MCF 10A (cell line): ENCODE data around the gene PCSK6. TPM values are rescaled to one million over a fixed set of nuclear protein-coding genes. Genes with fewer than 3 reads are reported as not detected.

Experiments used
- BruUV-seq: library from RNA; stranded (reverse); fragments of 400-500 nt; replicated peaks from 2 replicates; lab custom pipeline; 2021; lab: Mats Ljungman, UMichigan
- CTCF ChIA-PET: fragments of 300-600 bp; sonication (Branson Sonifier 250); formaldehyde crosslinking; extraction: SDS; loops from one replicate; lab custom pipeline; 2021; ENCODE audit warnings: antibody characterized with exemption, inconsistent platforms; lab: Yijun Ruan, JAX
- POLR2A ChIA-PET: fragments of 300-600, 350-650 bp; sonication (Branson Sonifier 250); formaldehyde crosslinking; extraction: SDS; loops from one replicate; lab custom pipeline; 2020; ENCODE audit warnings: antibody characterized with exemption, inconsistent platforms; lab: Yijun Ruan, JAX
- DNase-seq: peaks from one replicate; pipeline ENCODE4 v3.0.0-alpha.2; 2018; ENCODE audit not compliant: unreplicated experiment
- H3K27ac Mint-ChIP-seq: one replicate; pipeline ENCODE4 v1.8.0; 2022; ENCODE audit warnings: mild to moderate bottlenecking, low read depth, mixed read lengths; ENCODE audit not compliant: unreplicated experiment
- H3K27me3 Mint-ChIP-seq: one replicate; pipeline ENCODE4 v1.8.0; 2022; ENCODE audit warnings: mixed read lengths; ENCODE audit not compliant: insufficient read depth, unreplicated experiment
- H3K36me3 Mint-ChIP-seq: one replicate; pipeline ENCODE4 v1.8.0; 2022; ENCODE audit warnings: mild to moderate bottlenecking, moderate library complexity, mixed read lengths; ENCODE audit not compliant: insufficient read depth, unreplicated experiment
- H3K4me1 Mint-ChIP-seq: one replicate; pipeline ENCODE4 v1.8.0; 2022; ENCODE audit warnings: mixed read lengths; ENCODE audit not compliant: insufficient read depth, unreplicated experiment
- H3K4me3 Mint-ChIP-seq: one replicate; pipeline ENCODE4 v1.8.0; 2022; ENCODE audit warnings: mild to moderate bottlenecking, moderate library complexity, mixed read lengths; ENCODE audit not compliant: unreplicated experiment
- H3K9me3 Mint-ChIP-seq: one replicate; pipeline ENCODE4 v1.8.0; 2022; ENCODE audit warnings: mixed read lengths; ENCODE audit not compliant: unreplicated experiment
- intact Hi-C: fragments of 100-400 bp; cut with micrococcal nuclease; formaldehyde crosslinking; loops from 2 replicates; pipeline ENCODE4 v1.14.1; 2022
- total RNA-seq: library from RNA; stranded (reverse); gene quantifications from 2 replicates; pipeline ENCODE4 v1.2.3, GENCODE V29; 2022
- TF ChIP-seq, protein P1 (sequence below): fragments of 200-600 bp; IDR thresholded peaks from one replicate; pipeline ENCODE4 v1.8.0; 2022; ENCODE audit warnings: antibody characterized with exemption, mild to moderate bottlenecking; ENCODE audit not compliant: unreplicated experiment

PCSK6 gene
- total RNA-seq, 1 experiment from 2014 or later, result 30.8 TPM

DNA sequence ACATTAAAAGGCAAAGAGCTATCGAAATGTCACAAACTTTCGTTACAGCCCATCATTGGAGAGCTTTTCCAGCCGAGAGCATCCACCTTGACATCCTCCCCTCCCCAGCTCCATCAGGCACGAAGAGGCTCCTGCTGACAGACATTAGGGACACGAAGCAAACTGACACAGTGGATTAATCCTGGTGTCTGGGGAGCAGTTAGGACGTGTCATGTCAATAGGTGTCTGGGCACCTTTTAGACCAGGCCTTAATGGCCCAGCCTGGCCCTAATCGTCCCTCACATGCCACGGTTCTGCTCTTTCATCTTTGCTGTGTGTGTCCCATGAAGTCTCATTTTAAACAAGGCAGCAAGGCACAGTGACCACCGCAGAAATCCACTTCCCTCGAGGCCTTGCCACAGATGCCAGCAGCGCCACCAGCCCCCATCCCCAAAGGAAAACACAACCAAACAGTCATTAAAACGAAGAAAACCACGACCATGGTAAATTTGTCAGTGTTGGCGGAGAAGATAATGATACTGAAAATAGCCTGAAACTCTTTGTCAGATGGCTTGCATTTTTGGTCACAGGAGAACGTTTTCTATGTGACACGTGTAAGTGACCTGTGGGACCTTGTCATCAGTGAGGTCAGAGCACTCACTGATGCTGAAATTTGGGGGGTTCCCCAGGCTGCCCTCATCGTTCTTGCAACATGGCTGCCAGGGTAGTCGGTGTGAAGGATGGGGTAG is 16.3 kb upstream of the PCSK6 start:
- TF ChIP-seq, protein P1, sequence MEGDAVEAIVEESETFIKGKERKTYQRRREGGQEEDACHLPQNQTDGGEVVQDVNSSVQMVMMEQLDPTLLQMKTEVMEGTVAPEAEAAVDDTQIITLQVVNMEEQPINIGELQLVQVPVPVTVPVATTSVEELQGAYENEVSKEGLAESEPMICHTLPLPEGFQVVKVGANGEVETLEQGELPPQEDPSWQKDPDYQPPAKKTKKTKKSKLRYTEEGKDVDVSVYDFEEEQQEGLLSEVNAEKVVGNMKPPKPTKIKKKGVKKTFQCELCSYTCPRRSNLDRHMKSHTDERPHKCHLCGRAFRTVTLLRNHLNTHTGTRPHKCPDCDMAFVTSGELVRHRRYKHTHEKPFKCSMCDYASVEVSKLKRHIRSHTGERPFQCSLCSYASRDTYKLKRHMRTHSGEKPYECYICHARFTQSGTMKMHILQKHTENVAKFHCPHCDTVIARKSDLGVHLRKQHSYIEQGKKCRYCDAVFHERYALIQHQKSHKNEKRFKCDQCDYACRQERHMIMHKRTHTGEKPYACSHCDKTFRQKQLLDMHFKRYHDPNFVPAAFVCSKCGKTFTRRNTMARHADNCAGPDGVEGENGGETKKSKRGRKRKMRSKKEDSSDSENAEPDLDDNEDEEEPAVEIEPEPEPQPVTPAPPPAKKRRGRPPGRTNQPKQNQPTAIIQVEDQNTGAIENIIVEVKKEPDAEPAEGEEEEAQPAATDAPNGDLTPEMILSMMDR, result no peak
- BruUV-seq, result no TSS peak
- POLR2A ChIA-PET, result no interaction called here
- no peaks in the 10 kb centered on the region for H3K27me3 Mint-ChIP-seq
- H3K27ac Mint-ChIP-seq, result no peak overlapping the region
- no peaks in the 10 kb centered on the region for H3K36me3 Mint-ChIP-seq
- H3K4me1 Mint-ChIP-seq, result peaks cover 6% of the 10 kb centered on the region
- intact Hi-C loops, result no loop called here
- CTCF ChIA-PET, result no interaction called here
- no peaks in the 10 kb centered on the region for H3K9me3 Mint-ChIP-seq
- H3K4me3 Mint-ChIP-seq, result no peak overlapping the region
- DNase-seq, result no peak

DNA sequence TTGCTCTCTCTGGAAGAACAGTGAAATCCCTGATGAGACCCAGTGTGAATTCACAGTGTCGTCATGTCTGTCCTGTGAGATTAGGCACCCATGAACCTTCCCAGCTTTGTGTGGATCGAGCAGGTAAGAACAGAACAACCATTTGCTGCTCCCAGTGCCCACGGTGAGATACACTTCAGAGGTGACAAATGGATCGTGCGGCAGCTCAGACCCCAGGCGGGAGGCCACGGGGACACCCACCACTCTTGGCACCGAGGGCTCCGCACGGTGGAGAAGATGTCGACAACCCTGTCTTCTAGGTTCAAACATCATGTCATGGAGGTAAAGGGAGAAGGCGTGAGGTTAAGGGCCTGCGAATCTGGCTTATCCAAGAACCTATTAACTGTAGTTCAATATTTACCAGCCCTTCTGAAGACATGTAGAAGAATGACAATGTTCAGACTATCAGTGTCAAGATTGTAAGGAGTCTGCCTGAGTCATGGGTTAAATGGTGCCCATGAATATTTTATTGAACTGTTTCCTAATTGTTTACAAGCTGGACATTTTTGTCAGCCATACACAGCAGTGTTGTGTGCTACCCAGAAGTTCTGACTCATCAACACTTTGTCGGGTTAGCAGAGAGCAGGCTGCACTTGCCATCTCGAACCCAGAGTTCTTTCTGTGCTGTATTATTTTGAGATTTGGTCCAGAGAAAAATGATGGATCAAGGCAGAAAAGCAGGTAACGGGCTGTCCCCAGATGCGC is 15.5 kb upstream of the PCSK6 start:
- peak; percentile 33 for DNase-seq
- H3K36me3 Mint-ChIP-seq, result peaks cover 5% of the 10 kb centered on the region
- no peak overlapping the region for H3K4me3 Mint-ChIP-seq
- ChIA-PET POLR2A (no interaction called here), CTCF (no interaction called here)
- TF ChIP-seq, protein P1, result no peak
- no TSS peak for BruUV-seq
- peaks cover 6% of the 10 kb centered on the region for H3K4me1 Mint-ChIP-seq
- no peaks in the 10 kb centered on the region for H3K27me3 Mint-ChIP-seq
- intact Hi-C loops, result loop anchor here (5.0 kb wide), 1 partner anchor 208 kb away; the partner anchor contains the start of gene SNRPA1
- H3K9me3 Mint-ChIP-seq, result no peaks in the 10 kb centered on the region
- no peak overlapping the region for H3K27ac Mint-ChIP-seq

DNA sequence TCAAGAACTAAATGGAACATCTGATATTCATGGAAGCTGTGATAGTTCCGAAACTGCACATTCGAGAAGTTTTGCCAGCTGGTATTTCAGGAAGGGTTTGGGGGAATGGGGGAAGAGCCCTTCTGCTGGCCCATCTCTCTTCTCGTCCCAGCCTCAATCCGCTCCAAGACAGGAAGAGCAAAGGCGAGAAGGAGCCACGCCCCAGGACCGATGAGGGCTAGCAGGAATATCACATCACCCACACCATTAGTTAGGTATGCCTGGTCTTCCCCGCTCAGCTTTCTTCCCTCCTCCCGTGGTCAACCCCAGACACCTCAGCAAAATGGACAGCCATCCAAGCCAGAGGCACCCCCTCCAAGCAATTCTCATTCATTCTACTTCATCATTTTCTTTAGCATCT is 14.9 kb upstream of the PCSK6 start:
- CTCF ChIA-PET, result no interaction called here
- H3K36me3 Mint-ChIP-seq, result peaks cover 5% of the 10 kb centered on the region
- H3K4me1 Mint-ChIP-seq, result peaks cover 8% of the 10 kb centered on the region
- no peak overlapping the region for H3K4me3 Mint-ChIP-seq
- no peak for DNase-seq
- H3K27me3 Mint-ChIP-seq, result no peaks in the 10 kb centered on the region
- no peaks in the 10 kb centered on the region for H3K9me3 Mint-ChIP-seq
- intact Hi-C loops, result loop anchor here (5.0 kb wide), 1 partner anchor 207 kb away; the partner anchor contains the start of gene SNRPA1
- TF ChIP-seq, protein P1, result no peak
- H3K27ac Mint-ChIP-seq, result no peak overlapping the region
- POLR2A ChIA-PET, result no interaction called here
- no TSS peak for BruUV-seq

DNA sequence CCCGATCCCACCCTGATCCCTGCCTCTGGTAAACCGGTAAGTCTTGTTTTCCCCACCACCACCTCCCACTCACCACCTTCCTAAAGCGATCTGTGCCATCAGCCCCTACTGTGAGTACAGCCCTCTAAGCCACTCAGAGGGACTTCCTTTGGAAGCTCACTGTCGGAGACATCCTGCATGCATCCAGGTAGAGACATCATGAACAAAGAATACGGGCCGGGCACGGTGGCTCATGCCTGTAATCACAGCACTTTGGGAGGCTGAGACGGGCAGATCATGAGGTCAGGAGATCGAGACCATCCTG is 13.7 kb upstream of the PCSK6 start:
- ChIA-PET POLR2A (no interaction called here), CTCF (no interaction called here)
- DNase-seq, result no peak
- no TSS peak for BruUV-seq
- Mint-ChIP-seq H3K4me1 (peaks cover 14% of the 10 kb centered on the region), H3K36me3 (peaks cover 5% of the 10 kb centered on the region), H3K4me3 (no peak overlapping the region), H3K27me3 (no peaks in the 10 kb centered on the region), H3K9me3 (no peaks in the 10 kb centered on the region), H3K27ac (no peak overlapping the region)
- intact Hi-C loops, result loop anchor here (5.0 kb wide), 1 partner anchor 206 kb away; the partner anchor contains the start of gene SNRPA1
- TF ChIP-seq, protein P1, result no peak
